Fibroblast of skin of abdomen (primary cell): ENCODE results near the gene NACA2. TPM values are rescaled to one million over a fixed set of nuclear protein-coding genes. Genes with fewer than 3 reads are reported as not detected.
"Not testable (repeated sequence)": the region's sequence is repeated elsewhere in the genome, so short reads cannot be mapped to it uniquely, and the experiment has no call there.

Experiments used
- DNase-seq: peaks from one replicate; pipeline ENCODE4 v3.0.0-alpha.2; 2013
- polyA plus RNA-seq, 2 experiments: library from polyadenylated mRNA; unstranded; fragments of 120-200 nt; gene quantifications; one replicate each; pipeline ENCODE4 v1.2.1, GENCODE V29; 2013; ENCODE audit not compliant: insufficient read length in 2 of 2

The NACA2 gene
- 1.4 TPM for polyA plus RNA-seq (2013, experiment 1 of 2; ENCODE audit: insufficient read length)
- 2.4 TPM for polyA plus RNA-seq (2013, experiment 2 of 2; ENCODE audit: insufficient read length)

GRCh38 chr17:61591018-61591417 is at the start of gene NACA2:
Gene NACA2, minus strand, starts transcription at chr17:61591219. Its CDS starts 39 bp downstream, at chr17:61591180.
- no peak for DNase-seq

DNA sequence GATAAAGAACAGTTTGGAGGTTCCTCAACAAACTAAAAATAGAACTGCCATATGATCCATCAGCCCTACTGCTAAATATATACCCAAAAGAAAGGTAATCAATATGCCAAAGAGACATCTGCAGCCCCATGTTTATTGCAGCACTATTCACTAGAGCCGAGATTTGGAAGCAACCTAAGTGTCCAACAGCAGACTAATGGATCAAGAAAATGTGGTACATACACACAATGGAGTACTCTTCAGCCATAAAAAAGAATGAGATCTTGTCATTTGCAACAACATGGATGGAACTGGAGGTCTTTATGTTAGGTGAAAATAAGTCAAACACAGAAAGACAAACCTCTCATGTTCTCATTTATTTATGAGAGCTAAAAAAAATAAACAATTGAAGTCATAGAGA is 48.8 kb upstream of the NACA2 start:
- no peak for DNase-seq

GRCh38 chr17:61638087-61638486 is 47.1 kb upstream of the NACA2 start:
- DNase-seq = no peak

DNA sequence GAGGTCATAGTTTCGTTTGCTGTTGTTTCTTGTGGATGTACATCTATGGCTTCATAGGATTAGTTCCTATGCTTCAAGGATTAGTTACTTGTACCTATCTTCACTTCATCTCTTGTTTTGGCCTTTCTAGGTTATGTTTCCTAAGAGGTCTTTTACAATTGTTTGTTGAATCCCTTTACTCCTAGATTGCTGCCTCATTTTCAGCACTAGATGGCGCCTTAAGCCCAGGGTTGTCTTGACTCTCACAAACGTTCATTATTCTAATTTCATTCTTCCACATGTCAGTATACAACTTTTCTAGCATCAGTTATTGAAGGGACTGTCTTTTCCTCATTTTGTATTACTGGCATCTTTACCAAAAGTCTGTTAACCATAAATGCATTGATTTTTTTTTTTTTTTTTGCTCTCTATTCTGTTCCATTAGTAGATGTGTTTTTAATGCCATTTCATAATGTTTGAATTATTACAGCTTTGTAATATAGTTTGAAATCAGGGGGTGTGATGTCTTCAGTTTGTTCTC is 45.0 kb upstream of the NACA2 start:
- peak; percentile 56 for DNase-seq

GRCh38 chr17:61634942-61635538 is 44.0 kb upstream of the NACA2 start:
- DNase-seq = no peak

- no peak for DNase-seq
These were observed 43.1 kb upstream of the NACA2 start for GRCh38 chr17:61634011-61634539.

DNA sequence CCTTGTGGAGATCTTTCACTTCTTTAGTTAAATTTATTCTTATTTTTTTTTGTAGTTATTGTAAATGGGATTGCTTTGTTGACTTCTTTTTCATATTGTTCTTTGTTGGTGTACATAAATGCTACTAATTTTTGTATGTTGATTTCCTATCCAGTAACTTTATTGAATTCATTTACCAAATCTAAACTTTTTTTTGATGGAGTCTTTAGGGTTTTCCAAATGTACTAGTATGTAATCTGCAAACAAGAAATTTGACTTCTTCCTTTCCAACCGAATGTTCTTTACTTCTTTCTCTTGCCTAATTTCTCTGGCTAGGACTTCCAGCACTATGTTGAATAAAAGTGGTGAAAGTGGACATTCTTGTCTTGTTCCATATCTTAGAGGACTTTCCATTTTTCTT is 41.8 kb upstream of the NACA2 start:
- DNase-seq = no peak

DNA sequence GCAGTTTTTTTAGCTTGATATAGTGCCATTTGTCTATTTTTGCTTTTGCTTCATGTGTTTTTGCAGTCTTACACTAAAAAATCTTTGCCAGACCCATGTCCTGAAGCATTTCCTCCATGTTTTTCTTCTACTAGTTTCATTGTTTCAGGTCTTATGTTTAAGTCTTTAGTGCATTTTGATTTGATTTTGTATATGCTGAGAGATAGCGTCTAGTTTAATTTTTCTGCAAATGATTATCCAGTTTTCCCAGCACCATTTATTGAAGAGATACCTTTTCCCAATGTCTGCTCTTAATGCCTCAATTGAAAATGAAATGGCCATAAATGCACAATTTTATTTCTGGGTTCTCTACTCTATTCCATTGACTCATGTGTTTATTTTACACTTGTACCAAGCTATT is 40.8 kb upstream of the NACA2 start:
- DNase-seq = no peak

- DNase-seq = not testable (repeated sequence)
These were observed 37.1 kb upstream of the NACA2 start for GRCh38 chr17:61628158-61628557.

- DNase-seq = no peak
These were observed 36.6 kb upstream of the NACA2 start for GRCh38 chr17:61627658-61628057.

DNA sequence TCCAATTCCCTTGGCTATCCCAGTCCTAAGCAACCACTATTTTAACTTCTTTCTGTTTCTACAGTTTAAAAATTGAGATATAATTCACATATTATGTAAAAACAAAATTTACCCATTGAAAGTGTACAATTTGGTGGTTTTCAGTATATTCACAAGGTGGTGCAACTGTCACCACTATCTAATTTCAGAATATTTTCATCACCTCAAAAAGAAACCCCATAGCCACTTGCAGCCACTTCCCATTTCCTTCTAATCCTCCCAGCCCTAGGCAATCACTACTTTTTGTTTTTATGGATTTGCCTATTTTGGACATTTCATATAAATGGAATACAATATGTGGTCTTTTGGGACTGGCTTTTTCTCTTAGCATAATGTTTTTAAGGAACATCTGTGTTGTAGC is 36.1 kb upstream of the NACA2 start:
- DNase-seq = no peak

DNA sequence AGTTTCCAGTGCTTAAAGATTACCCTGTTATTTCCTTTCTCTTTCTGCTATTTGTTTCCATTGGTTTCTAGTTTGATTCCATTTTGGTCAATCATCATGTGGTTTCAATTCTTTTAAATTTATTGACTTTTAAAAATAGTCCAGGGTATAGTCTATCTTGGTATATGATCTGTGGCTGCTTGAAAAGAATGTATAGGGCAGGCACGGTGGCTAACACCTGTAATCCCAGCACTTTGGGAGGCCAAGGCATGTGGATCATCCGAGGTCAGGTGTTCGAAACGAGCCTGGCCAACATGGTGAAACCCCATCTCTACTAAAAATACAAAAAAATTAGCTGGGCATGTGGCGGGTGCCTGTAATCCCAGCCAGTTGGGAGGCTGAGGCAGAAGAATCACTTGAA is 34.5 kb upstream of the NACA2 start:
- no peak for DNase-seq

GRCh38 chr17:61624951-61625350 is 33.9 kb upstream of the NACA2 start:
- no peak for DNase-seq

DNA sequence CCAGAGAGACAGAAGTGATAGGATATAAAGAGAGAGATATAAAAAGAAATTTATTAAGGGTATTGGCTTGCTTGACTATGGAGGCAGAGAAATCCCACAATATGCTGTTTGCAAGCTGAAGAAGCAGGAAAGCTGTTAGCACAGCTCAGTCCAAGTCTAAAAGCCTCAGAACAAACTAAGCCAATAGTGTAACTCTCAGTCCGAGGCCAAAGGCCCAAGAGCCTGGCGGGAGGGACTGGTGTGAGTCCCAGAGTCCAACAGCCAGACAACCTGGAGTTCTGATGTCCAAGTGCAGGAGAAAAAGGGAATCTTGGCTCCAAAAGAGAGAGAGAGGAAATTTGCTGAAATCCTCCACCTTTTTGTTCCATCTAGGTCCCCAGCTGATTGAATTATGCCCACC is 30.3 kb upstream of the NACA2 start:
- DNase-seq = no peak

DNA sequence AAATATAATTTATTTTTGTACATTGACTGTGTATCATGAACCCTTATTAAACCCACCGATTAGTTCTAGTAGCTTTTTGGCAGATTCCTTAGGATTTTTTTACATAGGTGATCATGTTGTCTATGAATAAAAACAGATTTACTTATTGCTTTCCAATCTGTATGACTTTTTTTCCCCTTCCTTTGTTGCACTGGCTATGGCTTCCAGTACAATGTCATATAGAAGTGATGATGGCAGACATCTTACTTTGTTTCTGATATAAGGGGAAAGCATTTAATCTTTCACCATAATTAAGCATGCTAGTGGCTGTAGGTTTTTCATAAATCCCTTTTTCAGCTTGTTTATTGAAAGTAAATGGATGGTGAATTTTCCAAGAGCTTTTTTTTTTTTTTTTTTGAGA is 28.9 kb upstream of the NACA2 start:
- no peak for DNase-seq

DNA sequence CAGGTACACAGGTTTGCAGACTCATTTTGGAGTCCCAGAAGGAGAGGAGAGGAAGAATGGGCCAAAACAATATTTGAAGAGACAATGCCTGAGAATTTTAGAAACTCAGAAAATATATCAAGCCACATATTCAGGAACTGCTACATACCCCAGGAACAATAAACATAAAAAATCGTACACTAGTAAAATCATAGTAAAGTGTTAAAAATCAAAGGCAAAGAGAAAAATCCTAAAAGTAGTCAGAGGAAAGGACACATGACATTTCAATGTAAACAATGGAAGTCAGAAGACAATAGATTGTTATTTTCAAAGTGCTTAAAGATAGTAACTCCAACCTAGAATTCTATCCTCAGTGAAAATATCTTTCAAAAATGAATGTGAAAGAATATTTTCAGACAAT is 28.5 kb upstream of the NACA2 start:
- DNase-seq = no peak

GRCh38 chr17:61618950-61619349 is 27.9 kb upstream of the NACA2 start:
- no peak for DNase-seq

DNA sequence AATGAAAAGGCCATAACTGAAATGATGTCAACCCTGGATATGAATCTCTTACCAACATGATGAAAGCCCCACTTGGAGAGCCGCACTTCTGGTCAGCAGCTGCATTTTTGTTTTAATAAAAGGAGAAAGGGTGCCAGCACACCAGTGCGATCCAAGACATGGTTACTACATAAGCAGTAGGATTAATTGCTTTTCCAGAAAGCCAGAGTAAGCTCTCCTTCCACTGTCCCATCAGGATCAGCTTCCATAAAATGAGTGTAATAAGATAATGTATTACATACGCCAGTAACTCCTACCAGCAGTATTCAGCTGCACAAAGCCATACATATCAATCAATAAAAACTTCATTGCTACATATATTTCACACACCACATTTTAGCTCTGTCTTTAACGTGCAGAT is 26.3 kb upstream of the NACA2 start:
- DNase-seq = peak; percentile 13

DNA sequence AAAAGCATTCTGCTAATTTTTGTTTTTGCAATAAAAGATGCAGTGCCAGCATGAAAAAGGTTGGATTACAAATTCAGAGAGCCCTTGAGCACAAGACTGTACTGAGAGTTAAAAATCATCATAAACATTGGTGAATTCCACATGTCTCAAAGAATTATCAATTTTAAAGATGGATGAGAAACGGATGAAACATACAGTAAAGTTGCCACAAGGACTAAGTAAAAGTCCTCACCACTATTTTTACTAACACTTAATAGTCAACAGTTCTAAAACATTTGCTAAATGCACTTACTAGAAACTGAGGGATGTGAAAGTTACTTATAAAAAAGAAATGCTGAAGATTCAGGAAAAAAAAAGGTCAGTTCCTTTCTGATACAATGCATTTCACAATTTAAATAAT is 25.8 kb upstream of the NACA2 start:
- DNase-seq = no peak

DNA sequence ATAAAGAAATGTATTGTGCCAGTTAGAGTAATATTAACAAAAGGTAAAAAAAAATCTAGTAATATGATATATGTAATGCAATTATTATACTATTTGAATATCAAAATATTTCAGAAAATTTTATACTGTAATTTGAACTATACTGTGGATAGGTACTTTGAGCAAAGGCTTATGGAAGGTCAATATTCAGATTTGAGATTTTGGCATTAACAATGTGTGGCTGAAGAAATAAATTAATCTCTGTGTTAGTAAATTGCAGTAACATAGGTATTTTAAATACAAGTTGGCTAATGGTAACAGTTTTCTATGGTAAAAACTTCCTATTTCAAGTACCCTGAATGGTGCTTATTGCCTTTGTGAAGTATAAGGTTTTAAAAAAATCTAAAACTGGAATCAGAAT is 23.2 kb upstream of the NACA2 start:
- no peak for DNase-seq

DNA sequence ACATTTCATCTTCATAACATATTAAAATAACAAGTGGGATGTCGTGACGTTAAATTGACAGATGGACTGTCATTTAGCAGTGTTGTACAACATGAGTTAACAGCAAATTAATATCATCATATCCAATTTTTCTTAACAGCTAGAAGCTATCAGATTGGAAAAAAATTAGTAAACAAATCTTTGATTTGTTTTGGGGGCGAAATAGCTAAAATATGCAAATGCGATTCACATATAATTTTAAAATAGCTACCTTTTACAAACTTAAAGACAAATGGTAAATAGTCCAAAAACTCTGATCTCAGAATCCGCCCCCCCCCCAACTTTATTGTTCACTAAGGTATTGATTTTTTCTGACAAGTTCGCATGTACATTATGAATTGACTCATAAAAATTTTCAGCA is 20.3 kb upstream of the NACA2 start:
- DNase-seq = no peak

DNA sequence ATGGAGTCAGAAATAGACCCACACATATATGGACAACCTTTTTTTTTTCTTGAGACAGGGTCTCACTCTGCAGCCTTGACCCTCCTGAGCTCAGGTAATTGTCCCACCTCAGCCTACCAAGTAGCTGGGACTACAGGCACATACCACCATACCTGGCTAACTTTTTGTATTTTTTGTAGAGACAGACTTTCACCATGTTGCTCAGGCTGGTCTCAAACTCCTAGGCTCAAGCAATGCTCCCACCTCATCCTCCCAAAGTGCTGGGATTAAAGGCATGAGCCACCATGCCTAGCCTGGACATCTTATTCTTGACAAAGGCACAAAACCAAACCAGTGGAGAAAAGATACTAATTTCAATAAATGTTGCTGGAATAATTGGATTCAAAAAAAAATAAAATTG is 14.7 kb upstream of the NACA2 start:
- DNase-seq = no peak

- no peak for DNase-seq
These were observed 10.3 kb upstream of the NACA2 start for GRCh38 chr17:61601297-61601696.

- DNase-seq = no peak
These were observed 9.6 kb upstream of the NACA2 start for GRCh38 chr17:61600621-61601020.

GRCh38 chr17:61599608-61600007 is 8.6 kb upstream of the NACA2 start:
- DNase-seq = no peak
